Endothelial cell of umbilical vein (primary cell): Measurements from ENCODE around the gene CNIH2. TPM values are rescaled to one million over a fixed set of nuclear protein-coding genes. Genes with fewer than 3 reads are reported as not detected.

Source experiments
- BruUV-seq: library from RNA; stranded (reverse); fragments of 400-500 nt; replicated peaks from 2 replicates; lab custom pipeline; 2021; lab: Mats Ljungman, UMichigan
- CTCF ChIA-PET: fragments of 300-600, 350-600 bp; sonication (Branson Sonifier 250); formaldehyde crosslinking; loops from one replicate; lab custom pipeline; 2021; ENCODE audit warnings: antibody characterized with exemption, inconsistent platforms; lab: Charles Lee
- POLR2A ChIA-PET: fragments of 300-600, 350-600 bp; sonication (Branson Sonifier 250); formaldehyde crosslinking; loops from one replicate; lab custom pipeline; 2021; ENCODE audit warnings: antibody characterized with exemption, inconsistent platforms; lab: Charles Lee
- DNase-seq: peaks from one replicate; pipeline ENCODE4 v3.0.0-alpha.2; 2011; ENCODE audit warnings: low read depth, low spot score
- FAIRE-seq: peaks from 2 replicates; lab custom pipeline; 2011; peaks lifted over from hg19 to GRCh38; lab: Jason Lieb, UNC
- H2AFZ ChIP-seq: 2 replicates; pipeline ENCODE4 v1.6.0; 2012; ENCODE audit warnings: low read depth, low read length, control low read depth, inconsistent platforms
- H3K27ac ChIP-seq: 2 replicates; pipeline ENCODE4 v1.5.1; 2011; ENCODE audit warnings: low read depth, mild to moderate bottlenecking, control low read depth, low read length, moderate library complexity; ENCODE audit not compliant: insufficient read depth
- H3K27me3 ChIP-seq, 2 experiments: 2 replicates each; pipeline versions ENCODE4 v1.6.0 to v1.6.1; 2011; ENCODE audit warnings: low read length in 2 of 2, mixed read lengths in 1 of 2; ENCODE audit not compliant: control insufficient read depth in 2 of 2, insufficient read depth in 2 of 2
- H3K36me3 ChIP-seq, 2 experiments: 2 replicates in 1 of 2; 3 replicates in 1 of 2; pipeline ENCODE4 v1.5.1; 2011; ENCODE audit warnings: low read length in 2 of 2, mild to moderate bottlenecking in 1 of 2, moderate library complexity in 1 of 2; ENCODE audit not compliant: control insufficient read depth in 2 of 2, insufficient read depth in 2 of 2; ENCODE audit errors: extremely low read depth in 1 of 2
- H3K4me1 ChIP-seq: 3 replicates; pipeline ENCODE4 v1.5.1; 2011; ENCODE audit warnings: mild to moderate bottlenecking, low read length; ENCODE audit not compliant: control insufficient read depth, insufficient read depth; ENCODE audit errors: extremely low read depth
- H3K4me2 ChIP-seq: 2 replicates; pipeline ENCODE4 v1.6.1; 2011; ENCODE audit warnings: low read length, control low read depth, mixed read lengths; ENCODE audit not compliant: insufficient read depth
- H3K4me3 ChIP-seq, 3 experiments: fragments of 200-600 bp in 1 of 3; sonication (generic), shearing (Covaris generic) in 1 of 3; replicated peaks in 1 of 3; 2 replicates each; pipeline ENCODE4 v1.5.1; 2011 to 2016; ENCODE audit warnings: control low read depth in 3 of 3, low read length in 3 of 3, mild to moderate bottlenecking in 2 of 3, inconsistent platforms in 1 of 3, low read depth in 1 of 3, moderate library complexity in 1 of 3; ENCODE audit not compliant: insufficient read depth in 1 of 3
- H3K79me2 ChIP-seq: 2 replicates; pipeline ENCODE4 v1.6.0; 2012; ENCODE audit warnings: low read length, inconsistent platforms; ENCODE audit not compliant: control insufficient read depth, insufficient read depth
- H3K9ac ChIP-seq: replicated peaks from 2 replicates; pipeline ENCODE3; 2011; ENCODE audit warnings: low read length, control low read depth; ENCODE audit not compliant: insufficient read depth; ENCODE audit errors: extremely low read depth
- H3K9me1 ChIP-seq: replicated peaks from 3 replicates; pipeline ENCODE4 v1.6.0; 2011; ENCODE audit warnings: mild to moderate bottlenecking, low read length; ENCODE audit not compliant: control insufficient read depth, insufficient read depth; ENCODE audit errors: extremely low read depth
- H3K9me3 ChIP-seq: replicated peaks from 2 replicates; pipeline ENCODE4 v1.5.1; 2012; ENCODE audit warnings: low read length, inconsistent platforms; ENCODE audit not compliant: control insufficient read depth, insufficient read depth
- H4K20me1 ChIP-seq: replicated peaks from 2 replicates; pipeline ENCODE3; 2011; ENCODE audit warnings: mild to moderate bottlenecking, low read length; ENCODE audit not compliant: control insufficient read depth, insufficient read depth; ENCODE audit errors: extremely low read depth
- CTCF ChIP-seq, 2 donors: IDR thresholded peaks; 1 replicate in 1 of 2; 2 replicates in 1 of 2; pipeline ENCODE4 v1.5.1; 2011; ENCODE audit warnings: low read length in 2 of 2, mild to moderate bottlenecking in 2 of 2, moderate library complexity in 2 of 2, control low read depth in 1 of 2, inconsistent platforms in 1 of 2, low read depth in 1 of 2; ENCODE audit not compliant: insufficient read depth in 1 of 2; ENCODE audit errors: extremely low read depth in 1 of 2
- EZH2 ChIP-seq: IDR thresholded peaks from 2 replicates; pipeline ENCODE4 v1.6.1; 2012; ENCODE audit warnings: borderline replicate concordance, low read depth, mild to moderate bottlenecking, moderate library complexity, low read length, inconsistent platforms; ENCODE audit not compliant: severe bottlenecking
- FOS ChIP-seq: IDR thresholded peaks from 2 replicates; pipeline ENCODE4 v1.6.1; 2011; ENCODE audit warnings: mild to moderate bottlenecking, low read length, moderate library complexity, borderline replicate concordance; ENCODE audit not compliant: insufficient read depth
- GATA2 ChIP-seq: IDR thresholded peaks from 2 replicates; pipeline ENCODE4 v1.7.0; 2011; ENCODE audit warnings: low read depth, mild to moderate bottlenecking, moderate library complexity, mixed read lengths, low read length; ENCODE audit not compliant: insufficient read length, insufficient read depth
- JUN ChIP-seq: IDR thresholded peaks from 2 replicates; pipeline ENCODE4 v1.6.1; 2011; ENCODE audit warnings: borderline replicate concordance, low read depth; ENCODE audit not compliant: insufficient read length, insufficient read depth
- MAX ChIP-seq: IDR thresholded peaks from 2 replicates; pipeline ENCODE4 v1.6.1; 2011; ENCODE audit not compliant: insufficient read depth, insufficient read length
- MYC ChIP-seq: IDR thresholded peaks from one replicate; pipeline ENCODE4 v1.6.1; 2011; ENCODE audit warnings: mild to moderate bottlenecking, low read depth, low read length
- POLR2A ChIP-seq: IDR thresholded peaks from 2 replicates; pipeline ENCODE4 v1.6.1; 2012; ENCODE audit warnings: low read depth, mild to moderate bottlenecking, control low read depth, low read length
- POLR2AphosphoS5 ChIP-seq: IDR thresholded peaks from 2 replicates; pipeline ENCODE4 v1.6.1; 2012; ENCODE audit warnings: low read depth, mild to moderate bottlenecking, control low read depth, low read length, moderate library complexity; ENCODE audit not compliant: insufficient read depth
- dilution Hi-C: fragments of 300-500 bp; cut with MboI; formaldehyde crosslinking; loops from one replicate; pipeline ENCODE4 v1.15.0; 2019; ENCODE audit warnings: low sequenced_read_pairs; ENCODE audit not compliant: extremely low pct_ligation_motif_present
- intact Hi-C: fragments of 100-400 bp; cut with micrococcal nuclease; formaldehyde crosslinking; loops from one replicate; pipeline ENCODE4 v1.10.0; 2022
- polyA plus RNA-seq, 4 experiments: library from polyadenylated mRNA; depleted of rRNA in 3 of 4; stranded (reverse) in 3 of 4; unstranded in 1 of 4; fragments of >200 nt; gene quantifications; 2 replicates each; pipeline versions ENCODE4 v1.2.1 to v1.2.3, GENCODE V29; 2011 to 2012; ENCODE audit warnings: missing spikeins in 1 of 4
- total RNA-seq: library from RNA; stranded (reverse); gene quantifications from 2 replicates; pipeline ENCODE4 v1.2.3, GENCODE V29; 2021

Gene CNIH2
- total and polyA plus RNA-seq, 2 donors (not counting 3 experiments of a cell fraction or from before 2014, with no cell fraction given): 0.46 to 1.2 TPM

GRCh38 chr11:66264383-66264782, 13.6 kb upstream of the CNIH2 start:
- no peak overlapping the region for H3K4me3 ChIP-seq
- H3K4me1 ChIP-seq: peaks cover 6% of the 10 kb centered on the region
- ChIA-PET CTCF (interaction anchor here (2.3 kb wide), 1 partner anchor 18 kb away, joined by 7 read pairs; no protein-coding TSS in a partner anchor), POLR2A (no interaction called here)
- intact Hi-C loops: no loop called here
- H3K9me3 ChIP-seq: no peaks in the 10 kb centered on the region
- H4K20me1 ChIP-seq: no peaks in the 10 kb centered on the region
- H3K9ac ChIP-seq: no peak overlapping the region
- no peak overlapping the region for H3K4me2 ChIP-seq
- H3K27ac ChIP-seq: no peak overlapping the region
- no peak for FAIRE-seq
- H3K79me2 ChIP-seq: peaks cover 7% of the 10 kb centered on the region
- H3K36me3 ChIP-seq: peaks cover 0 to 42% of the 10 kb centered on the region in 2 experiments
- no peaks in the 10 kb centered on the region for H3K9me1 ChIP-seq
- TF ChIP-seq EZH2: no peak
- no peak for TF ChIP-seq POLR2AphosphoS5
- no peak for TF ChIP-seq POLR2A
- TF ChIP-seq GATA2: no peak
- no peak for TF ChIP-seq CTCF (IDR thresholded peaks at IDR 0.05; ENCODE audit: extremely low read depth in 1 of 2, insufficient read depth in 1 of 2, low read depth in 1 of 2, low read length in 2 of 2)
- TF ChIP-seq MAX: no peak
- no peak for TF ChIP-seq FOS
- TF ChIP-seq JUN: no peak
- TF ChIP-seq MYC: no peak
- no peaks in the 10 kb centered on the region for H3K27me3 ChIP-seq
- no peak overlapping the region for H2AFZ ChIP-seq
- dilution Hi-C loops: no loop called here
- no peak for DNase-seq
- no TSS peak for BruUV-seq
